ENCODE data around the gene DNAJC1.
"Not testable (repeated sequence)": the region's sequence is repeated elsewhere in the genome, so short reads cannot be mapped to it uniquely, and the experiment has no call there.

The DNAJC1 gene

GRCh38 chr10:21728618-21729017, 274.9 kb downstream of the DNAJC1 start:
- DNase-seq (ENCODE audit: low read depth in 2 of 2) = no peak

- DNase-seq (ENCODE audit: low read depth in 2 of 2) = peak in 1 of 2 experiments; percentile 20
Observed at GRCh38 chr10:21727452-21728168, 275.9 kb downstream of the DNAJC1 start.

- peak in 1 of 2 experiments; percentile 17 for DNase-seq (ENCODE audit: low read depth in 2 of 2)
Observed at GRCh38 chr10:21726601-21727225, 276.8 kb downstream of the DNAJC1 start.

GRCh38 chr10:21724687-21725367, 278.7 kb downstream of the DNAJC1 start:
- DNase-seq (ENCODE audit: low read depth in 2 of 2) = peak; percentile 100

- no peak for DNase-seq (ENCODE audit: low read depth in 2 of 2)
Observed at GRCh38 chr10:21724020-21724589, 279.4 kb downstream of the DNAJC1 start.

- no peak for DNase-seq (ENCODE audit: low read depth in 2 of 2)
Observed at GRCh38 chr10:21722209-21722608, 281.3 kb downstream of the DNAJC1 start.

GRCh38 chr10:21721000-21721665, 282.4 kb downstream of the DNAJC1 start:
- DNase-seq (ENCODE audit: low read depth in 2 of 2) = no peak

- DNase-seq (ENCODE audit: low read depth in 2 of 2) = no peak
Observed at GRCh38 chr10:21720090-21720489, 283.4 kb downstream of the DNAJC1 start.

GRCh38 chr10:21719502-21719901, 284.0 kb downstream of the DNAJC1 start:
- no peak for DNase-seq (ENCODE audit: low read depth in 2 of 2)

- DNase-seq (ENCODE audit: low read depth in 2 of 2) = not testable (repeated sequence)
Observed at GRCh38 chr10:21717437-21718054, 286.0 kb downstream of the DNAJC1 start.

- DNase-seq (ENCODE audit: low read depth in 2 of 2) = no peak
Observed at GRCh38 chr10:21715531-21716195, 287.9 kb downstream of the DNAJC1 start.

- DNase-seq (ENCODE audit: low read depth in 2 of 2) = no peak
Observed at GRCh38 chr10:21712975-21713374, 290.6 kb downstream of the DNAJC1 start.

- DNase-seq (ENCODE audit: low read depth in 2 of 2) = no peak
Observed at GRCh38 chr10:21707498-21707897, 296.0 kb downstream of the DNAJC1 start.
